ENCODE measurements around the gene TMED7. TPM values are rescaled to one million over a fixed set of nuclear protein-coding genes. Genes with fewer than 3 reads are reported as not detected.

Gene TMED7
- total and polyA plus RNA-seq, 2 of the 13 experiments (the other 11 are each of a cell fraction or from before 2014, with no cell fraction given) = 58.0 to 113 TPM

GRCh38 chr5:115657881-115658233, 32.0 kb upstream of the TMED7 start (continued):
- no peak for TF ChIP-seq TFE3 (CRISPR knock-in tag; IDR thresholded peaks at IDR 0.05)
- TF ChIP-seq IKZF1 (IDR thresholded peaks at IDR 0.05) = no peak
- TF ChIP-seq SATB2 (CRISPR knock-in tag; IDR thresholded peaks at IDR 0.05) = no peak

GRCh38 chr5:115657125-115657880, 31.5 kb upstream of the TMED7 start:
- ATAC-seq = no peak
- H3K4me3 ChIP-seq (replicated peaks in 1 of 3; ENCODE audit: insufficient read depth in 1 of 3, low read depth in 2 of 3, low read length in 3 of 3) = no peak overlapping the region
- no peaks in the 10 kb centered on the region; a peak in 1 of 5 replicates for H3K27me3 ChIP-seq (ENCODE audit: control insufficient read depth in 1 of 2, insufficient read depth in 2 of 2, low read length in 2 of 2)
- DNase-seq (ENCODE audit: low spot score) = no peak
- no peaks in the 10 kb centered on the region for H3K4me1 ChIP-seq (ENCODE audit: insufficient read depth, low read length)
- no peak for FAIRE-seq
- TF ChIP-seq GLI4 (CRISPR knock-in tag; IDR thresholded peaks at IDR 0.05; ENCODE audit: borderline replicate concordance) (no peak), CEBPB (IDR thresholded peaks at IDR 0.05; ENCODE audit: borderline replicate concordance, low read depth, low read length) (peak; percentile 31; the same call in 1 of the 2 replicates)
- H3K9ac ChIP-seq (ENCODE audit: insufficient read depth, low read depth, low read length) = no peak overlapping the region
- ChIA-PET CTCF (ENCODE audit: low intra/inter-chr PET ratio, low total read pairs) (no interaction called here), POLR2A (no interaction called here)
- intact Hi-C loops (cut with micrococcal nuclease; ENCODE audit: unreplicated experiment) (no loop called here), in situ Hi-C loops (cut with HindIII; ENCODE audit: extremely low pct_ligation_motif_present, low pct_unique_long_range_greater_than_20kb) (no loop called here)
- no peaks in the 10 kb centered on the region for H3K36me3 ChIP-seq (replicated peaks in 1 of 2; ENCODE audit: control insufficient read depth in 1 of 2, insufficient read depth in 2 of 2, low read length in 2 of 2)
- no peak overlapping the region for H3K27ac ChIP-seq (ENCODE audit: extremely low read length, insufficient read depth, low read length)
- no peaks in the 10 kb centered on the region for H4K20me1 ChIP-seq (ENCODE audit: insufficient read depth, low read length)
- no peaks in the 10 kb centered on the region for H3K9me3 ChIP-seq (ENCODE audit: low read length)
- H2AFZ ChIP-seq (ENCODE audit: low read length) = no peak overlapping the region
- 50% methylated on average over 2 of the region's 2 CpGs for WGBS (ENCODE audit: low lambda C conversion rate)
- H3K4me2 ChIP-seq (ENCODE audit: low read depth, low read length) = no peak overlapping the region
- H3K79me2 ChIP-seq (ENCODE audit: insufficient read depth, low read length) = no peaks in the 10 kb centered on the region
- BruUV-seq (replicated peaks) = no TSS peak

- H3K9me3 ChIP-seq (ENCODE audit: low read length) = no peaks in the 10 kb centered on the region
- DNase-seq (ENCODE audit: low spot score) = no peak
- no peak for TF ChIP-seq MYNN (CRISPR knock-in tag; IDR thresholded peaks at IDR 0.05; ENCODE audit: low read depth)
- TF ChIP-seq RXRB (CRISPR knock-in tag; IDR thresholded peaks at IDR 0.05; ENCODE audit: borderline replicate concordance) = no peak
- no peak for TF ChIP-seq NFYB (CRISPR knock-in tag; IDR thresholded peaks at IDR 0.05)
- TF ChIP-seq ZNF891 (CRISPR knock-in tag; IDR thresholded peaks at IDR 0.05) = no peak
- TF ChIP-seq MXD3 (CRISPR knock-in tag; IDR thresholded peaks at IDR 0.05) = no peak
- TF ChIP-seq HHEX (CRISPR knock-in tag; IDR thresholded peaks at IDR 0.05) = no peak
- no peak for TF ChIP-seq TCF7L2 (IDR thresholded peaks at IDR 0.05; ENCODE audit: low read depth, low read length)
- H4K20me1 ChIP-seq (ENCODE audit: insufficient read depth, low read length) = no peaks in the 10 kb centered on the region
- ChIA-PET POLR2A (no interaction called here), CTCF (ENCODE audit: low intra/inter-chr PET ratio, low total read pairs) (no interaction called here)
- H2AFZ ChIP-seq (ENCODE audit: low read length) = no peak overlapping the region
- no peaks in the 10 kb centered on the region for H3K79me2 ChIP-seq (ENCODE audit: insufficient read depth, low read length)
- intact Hi-C loops (cut with micrococcal nuclease; ENCODE audit: unreplicated experiment) = no loop called here
- in situ Hi-C loops (cut with HindIII; ENCODE audit: extremely low pct_ligation_motif_present, low pct_unique_long_range_greater_than_20kb) = no loop called here
- no peaks in the 10 kb centered on the region for H3K4me1 ChIP-seq (ENCODE audit: insufficient read depth, low read length)
- H3K4me2 ChIP-seq (ENCODE audit: low read depth, low read length) = no peak overlapping the region
- no peaks in the 10 kb centered on the region for H3K36me3 ChIP-seq (replicated peaks in 1 of 2; ENCODE audit: control insufficient read depth in 1 of 2, insufficient read depth in 2 of 2, low read length in 2 of 2)
- no TSS peak for BruUV-seq (replicated peaks)
- no peak overlapping the region for H3K9ac ChIP-seq (ENCODE audit: insufficient read depth, low read depth, low read length)
- H3K27ac ChIP-seq (ENCODE audit: extremely low read length, insufficient read depth, low read length) = no peak overlapping the region
- no peaks in the 10 kb centered on the region; a peak in 1 of 5 replicates for H3K27me3 ChIP-seq (ENCODE audit: control insufficient read depth in 1 of 2, insufficient read depth in 2 of 2, low read length in 2 of 2)
- ATAC-seq = no peak
- H3K4me3 ChIP-seq (replicated peaks in 1 of 3; ENCODE audit: insufficient read depth in 1 of 3, low read depth in 2 of 3, low read length in 3 of 3) = no peak overlapping the region
- no peak for FAIRE-seq
- 86% methylated on average over 1 of the region's 1 CpG for WGBS (ENCODE audit: low lambda C conversion rate)
These were observed 30.6 kb upstream of the TMED7 start for GRCh38 chr5:115656404-115656803.

Data from HepG2 (cell line).